Prostate gland (tissue), 2 donors: ENCODE data around the gene MYO15B.

Experiments used
- POLR2A ChIP-seq: fragments of 450-650 bp; IDR thresholded peaks from one replicate; pipeline ENCODE4 v1.6.1; 2016; ENCODE audit warnings: antibody characterized with exemption, mild to moderate bottlenecking
- POLR2AphosphoS5 ChIP-seq: sonication (generic); formaldehyde crosslinking; IDR thresholded peaks from one replicate; pipeline ENCODE4 v1.6.1; 2017; ENCODE audit warnings: antibody characterized with exemption
- TF ChIP-seq, protein P1 (sequence below), 4 experiments: fragments of 200-600 bp in 2 of 4; fragments of 450-650 bp in 2 of 4; sonication (generic) in 2 of 4; IDR thresholded peaks; 1 replicate in 3 of 4; 2 replicates in 1 of 4; pipeline ENCODE4 v1.5.1; 2016 to 2019; ENCODE audit warnings: antibody characterized with exemption in 4 of 4, mild to moderate bottlenecking in 2 of 4, moderate library complexity in 2 of 4

- TF ChIP-seq, protein P1, sequence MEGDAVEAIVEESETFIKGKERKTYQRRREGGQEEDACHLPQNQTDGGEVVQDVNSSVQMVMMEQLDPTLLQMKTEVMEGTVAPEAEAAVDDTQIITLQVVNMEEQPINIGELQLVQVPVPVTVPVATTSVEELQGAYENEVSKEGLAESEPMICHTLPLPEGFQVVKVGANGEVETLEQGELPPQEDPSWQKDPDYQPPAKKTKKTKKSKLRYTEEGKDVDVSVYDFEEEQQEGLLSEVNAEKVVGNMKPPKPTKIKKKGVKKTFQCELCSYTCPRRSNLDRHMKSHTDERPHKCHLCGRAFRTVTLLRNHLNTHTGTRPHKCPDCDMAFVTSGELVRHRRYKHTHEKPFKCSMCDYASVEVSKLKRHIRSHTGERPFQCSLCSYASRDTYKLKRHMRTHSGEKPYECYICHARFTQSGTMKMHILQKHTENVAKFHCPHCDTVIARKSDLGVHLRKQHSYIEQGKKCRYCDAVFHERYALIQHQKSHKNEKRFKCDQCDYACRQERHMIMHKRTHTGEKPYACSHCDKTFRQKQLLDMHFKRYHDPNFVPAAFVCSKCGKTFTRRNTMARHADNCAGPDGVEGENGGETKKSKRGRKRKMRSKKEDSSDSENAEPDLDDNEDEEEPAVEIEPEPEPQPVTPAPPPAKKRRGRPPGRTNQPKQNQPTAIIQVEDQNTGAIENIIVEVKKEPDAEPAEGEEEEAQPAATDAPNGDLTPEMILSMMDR (IDR thresholded peaks at IDR 0.05), result no peak
- TF ChIP-seq POLR2AphosphoS5, result no peak
- TF ChIP-seq POLR2A, result no peak
These were observed 30.3 kb upstream of the MYO15B start for GRCh38 chr17:75557075-75557851.
